NCI-H2107 treated with DMSO at 0.1 percent for 48 hours (cell line): ENCODE measurements around the gene AGBL3.

Source experiments
- DNase-seq: peaks from one replicate; lab custom pipeline; 2025; ENCODE audit not compliant: unreplicated experiment; lab: John Stamatoyannopoulos, UW

Gene AGBL3

GRCh38 chr7:135143885-135144668 is 157.8 kb downstream of the AGBL3 start:
- DNase-seq: no peak

DNA sequence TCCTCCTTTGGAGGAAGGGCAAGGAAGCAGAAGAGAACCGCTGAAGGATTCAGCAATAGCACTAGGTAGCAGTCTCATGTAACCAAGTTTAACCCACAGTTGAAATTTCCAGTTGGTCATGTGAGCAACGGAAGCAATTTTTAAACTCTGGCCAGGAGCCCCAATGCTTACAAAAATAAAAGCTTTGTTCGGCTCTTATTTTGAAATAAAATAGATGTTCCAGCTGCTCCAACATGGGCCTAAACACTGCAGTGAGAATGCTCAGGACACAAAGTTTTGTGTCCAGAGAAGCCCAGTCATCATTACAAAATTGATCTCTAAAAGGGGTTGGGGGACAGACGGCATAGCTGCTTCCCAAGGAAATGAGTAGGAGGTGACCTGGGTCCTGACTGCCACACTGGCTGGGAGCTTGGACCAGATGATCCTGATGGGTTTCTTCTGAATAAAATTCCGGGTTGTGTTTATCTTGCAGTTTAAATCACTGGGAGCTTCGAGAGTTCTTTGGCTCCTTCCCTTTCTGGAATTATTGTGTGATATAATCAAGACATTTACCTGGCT is 161.1 kb downstream of the AGBL3 start:
- DNase-seq: no peak

GRCh38 chr7:135147899-135148721 is 161.8 kb downstream of the AGBL3 start, which contains the start of gene TMEM140:
TMEM140 (plus strand) TSS chr7:135148072; CDS start chr7:135164442, 16,370 bp downstream.
- no peak for DNase-seq

- DNase-seq: no peak
Measured at GRCh38 chr7:135150072-135150782, 163.9 kb downstream of the AGBL3 start.

DNA sequence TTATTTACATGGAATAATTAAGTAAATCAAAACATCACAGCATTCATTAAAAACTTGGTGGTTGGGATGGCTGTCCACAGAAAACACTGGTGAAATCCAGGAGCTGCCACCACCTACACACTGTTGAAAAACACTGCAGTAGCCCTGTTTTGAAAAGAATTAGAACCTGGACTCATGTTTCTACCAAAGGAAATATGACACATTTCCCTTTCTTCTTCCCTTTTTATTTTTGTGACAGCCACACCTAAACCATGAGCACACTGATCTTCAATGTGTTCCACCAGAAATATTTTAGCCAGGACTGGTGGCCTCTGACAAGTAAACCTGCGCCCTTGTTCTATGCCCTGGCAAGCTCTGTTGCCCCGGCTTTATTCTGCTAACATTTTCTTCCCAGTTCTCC is 164.8 kb downstream of the AGBL3 start:
- no peak for DNase-seq

- no peak for DNase-seq
Measured at GRCh38 chr7:135151533-135151932, 165.2 kb downstream of the AGBL3 start.

DNA sequence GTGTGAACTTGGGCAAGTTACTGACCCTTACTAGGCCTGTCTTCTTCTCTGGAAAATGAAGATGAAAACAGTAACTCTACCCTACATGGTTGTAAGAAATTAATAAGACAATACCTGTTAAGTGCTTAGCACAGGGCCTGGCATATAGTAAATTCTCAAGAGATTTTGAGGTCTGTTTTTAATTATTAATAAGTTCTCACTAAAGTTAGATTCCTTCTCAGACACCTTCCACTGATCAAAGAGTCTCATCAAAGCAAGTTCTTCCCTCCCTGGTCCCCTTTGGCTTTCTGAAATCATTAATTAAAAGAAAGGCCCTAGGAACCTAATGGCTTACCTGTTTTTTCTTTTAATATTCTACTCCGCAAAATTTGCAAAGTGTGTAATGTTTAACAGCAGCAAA is 166.1 kb downstream of the AGBL3 start:
- DNase-seq: no peak

GRCh38 chr7:135154734-135155133 is 168.4 kb downstream of the AGBL3 start:
- no peak for DNase-seq

DNA sequence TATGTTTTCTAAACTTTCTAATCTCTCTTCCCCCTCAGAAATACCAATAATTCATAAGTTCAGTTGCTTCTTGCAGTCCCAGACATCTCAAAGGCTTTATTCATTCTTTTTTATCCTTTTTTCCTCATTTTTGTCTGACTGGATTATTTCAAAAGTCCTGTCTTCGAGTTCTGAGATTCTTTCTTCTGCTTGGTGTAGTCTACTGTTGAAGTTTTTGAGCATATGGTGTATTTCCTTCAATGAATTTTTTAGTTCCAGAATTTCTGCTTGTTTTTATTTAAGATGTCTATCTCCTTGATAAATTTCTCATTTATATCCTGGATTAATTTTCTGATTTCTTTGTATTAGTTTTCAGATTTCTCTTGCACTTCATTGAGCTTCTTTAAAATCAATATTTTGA is 170.0 kb downstream of the AGBL3 start:
- no peak for DNase-seq

- DNase-seq: no peak
Measured at GRCh38 chr7:135158141-135158655, 171.9 kb downstream of the AGBL3 start.

DNA sequence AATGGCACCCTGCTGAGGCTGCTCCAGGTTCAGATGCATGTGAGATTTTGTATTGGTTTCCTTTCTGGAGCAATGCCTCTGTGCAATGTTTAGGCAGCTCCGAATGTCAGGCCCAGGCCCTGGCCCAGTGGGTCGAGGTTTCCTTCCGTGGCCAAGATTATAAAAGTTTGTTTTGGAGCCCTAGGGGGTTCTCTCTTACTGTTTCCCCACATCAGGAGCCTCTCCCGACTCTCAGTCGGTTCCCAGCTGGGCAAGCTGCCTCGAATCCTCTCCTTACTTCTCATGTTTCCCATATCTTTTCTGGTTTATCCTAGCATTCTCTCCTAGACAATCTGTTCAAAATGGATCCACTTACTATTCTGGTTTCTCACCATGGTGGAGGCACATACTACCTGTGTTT is 172.6 kb downstream of the AGBL3 start:
- DNase-seq: no peak

GRCh38 chr7:135159359-135160085 is 173.2 kb downstream of the AGBL3 start:
- DNase-seq: no peak

DNA sequence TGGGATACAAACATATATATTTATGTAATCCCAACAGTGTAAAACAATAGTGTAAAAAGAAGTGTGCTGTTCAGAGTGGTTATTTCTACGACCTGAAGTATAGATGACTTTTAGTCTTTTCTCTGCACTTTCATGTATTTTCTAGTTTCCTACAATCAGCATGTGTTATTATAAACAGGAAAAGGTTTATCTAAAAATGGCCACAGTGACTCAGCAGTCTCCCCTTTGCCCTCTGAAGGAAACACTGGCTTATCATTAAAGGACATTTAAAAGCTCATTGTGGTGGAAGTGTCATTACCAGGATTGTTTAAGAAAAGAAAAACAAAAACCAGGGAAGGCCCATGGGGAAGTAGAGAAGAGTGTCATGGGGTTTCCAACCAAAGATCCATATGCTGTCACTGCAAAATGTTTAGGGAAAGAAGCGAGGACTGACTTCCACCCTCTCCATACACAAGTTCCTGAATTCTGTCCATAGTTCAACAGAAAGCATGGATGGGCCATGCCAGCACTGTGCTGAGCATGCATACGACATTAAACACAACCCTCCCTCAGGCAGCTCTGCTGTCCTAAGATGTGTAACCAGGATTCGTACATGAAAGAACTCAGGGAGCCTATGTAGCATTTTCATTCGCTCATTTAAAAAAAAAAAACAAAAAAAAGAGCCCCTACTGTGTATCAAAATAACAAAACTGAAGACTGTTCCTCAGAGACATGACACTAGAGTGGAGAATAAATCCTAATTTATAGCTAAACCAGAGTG is 174.0 kb downstream of the AGBL3 start:
- no peak for DNase-seq

- no peak for DNase-seq
Measured at GRCh38 chr7:135160858-135161653, 174.7 kb downstream of the AGBL3 start.

DNA sequence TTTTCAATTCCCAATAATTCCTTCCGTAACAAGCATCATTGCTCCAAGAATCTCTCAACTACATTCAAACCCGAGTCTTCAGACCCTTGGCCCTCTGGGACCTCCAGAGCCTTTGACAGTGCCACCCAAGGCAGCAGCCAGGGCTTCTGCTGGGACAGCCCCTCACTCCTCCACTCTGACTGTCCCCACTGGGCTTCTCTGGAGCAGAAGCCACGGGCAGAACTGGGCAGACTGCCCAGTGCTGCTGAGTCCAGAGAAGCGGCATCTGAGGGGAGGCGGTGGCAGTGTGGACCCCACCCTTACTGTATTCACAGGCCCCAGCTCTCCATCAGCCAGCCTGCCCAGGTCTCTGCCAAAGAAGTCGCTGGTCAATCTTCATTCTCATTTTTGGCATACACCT is 175.4 kb downstream of the AGBL3 start:
- DNase-seq: no peak

DNA sequence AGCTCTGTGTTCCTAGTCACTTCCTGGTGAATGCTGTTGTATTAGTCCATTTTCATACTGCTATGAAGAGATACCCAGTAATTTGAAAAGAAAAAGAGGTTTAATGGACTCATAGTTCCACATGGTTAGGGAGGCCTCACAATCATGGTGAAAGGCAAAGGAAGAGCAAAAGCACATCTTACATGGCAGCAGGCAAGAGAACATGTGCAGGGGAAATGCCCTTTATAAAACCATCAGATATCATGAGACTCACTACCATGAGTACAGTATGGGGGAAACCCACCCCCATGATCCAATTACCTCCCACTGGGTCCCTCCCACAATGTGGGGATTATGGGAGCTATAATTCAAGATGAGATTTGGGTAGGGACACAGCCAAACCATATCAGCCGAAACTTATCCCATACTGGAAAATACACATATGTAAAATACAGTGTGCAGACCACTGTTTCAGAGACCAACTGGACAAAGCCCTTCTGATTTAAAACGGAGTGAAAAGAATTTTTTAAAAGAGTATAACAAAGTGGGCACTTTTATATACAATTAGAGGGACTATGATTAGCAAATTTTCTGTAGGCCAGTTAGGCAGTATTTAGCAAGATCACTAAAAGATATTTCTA is 176.2 kb downstream of the AGBL3 start:
- no peak for DNase-seq

DNA sequence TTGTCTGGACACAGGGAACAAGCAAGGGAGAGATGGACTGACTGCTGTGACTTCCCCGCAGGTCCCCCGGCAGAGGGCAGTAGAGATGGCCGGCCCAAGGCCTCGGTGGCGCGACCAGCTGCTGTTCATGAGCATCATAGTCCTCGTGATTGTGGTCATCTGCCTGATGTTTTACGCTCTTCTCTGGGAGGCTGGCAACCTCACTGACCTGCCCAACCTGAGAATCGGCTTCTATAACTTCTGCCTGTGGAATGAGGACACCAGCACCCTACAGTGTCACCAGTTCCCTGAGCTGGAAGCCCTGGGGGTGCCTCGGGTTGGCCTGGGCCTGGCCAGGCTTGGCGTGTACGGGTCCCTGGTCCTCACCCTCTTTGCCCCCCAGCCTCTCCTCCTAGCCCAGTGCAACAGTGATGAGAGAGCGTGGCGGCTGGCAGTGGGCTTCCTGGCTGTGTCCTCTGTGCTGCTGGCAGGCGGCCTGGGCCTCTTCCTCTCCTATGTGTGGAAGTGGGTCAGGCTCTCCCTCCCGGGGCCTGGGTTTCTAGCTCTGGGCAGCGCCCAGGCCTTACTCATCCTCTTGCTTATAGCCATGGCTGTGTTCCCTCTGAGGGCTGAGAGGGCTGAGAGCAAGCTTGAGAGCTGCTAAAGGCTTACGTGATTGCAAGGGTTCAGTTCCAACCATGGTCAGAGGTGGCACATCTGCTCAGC is 178.2 kb downstream of the AGBL3 start:
- no peak for DNase-seq

DNA sequence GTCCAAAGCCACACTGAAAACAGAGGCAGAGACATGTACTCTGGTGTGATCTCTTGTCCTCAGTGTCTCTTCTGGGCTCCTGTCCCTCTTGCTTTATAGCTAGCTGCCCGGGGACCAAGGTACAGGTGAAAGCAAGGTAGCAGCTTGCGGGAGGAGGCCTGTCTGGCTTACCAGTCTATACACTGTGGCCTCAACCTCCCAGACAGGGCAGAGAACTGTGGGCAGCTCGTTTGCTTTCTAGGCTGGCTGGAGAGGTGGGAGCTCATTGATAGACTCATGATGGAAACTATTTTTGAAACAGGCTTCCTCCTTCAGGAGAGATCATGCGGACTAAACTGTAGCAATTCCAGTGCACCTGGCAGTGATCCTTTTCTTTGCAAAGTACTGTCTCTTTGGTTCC is 179.6 kb downstream of the AGBL3 start:
- DNase-seq: no peak
